Bronchial epithelial cell (primary cell): ENCODE results near the gene CD36. TPM values are rescaled to one million over a fixed set of nuclear protein-coding genes. Genes with fewer than 3 reads are reported as not detected.
A peak's percentile ranks its signal among the peaks of the same experiment; 100 is the strongest.

ENCODE experiments used
- DNase-seq: peaks from one replicate; pipeline ENCODE4 v3.0.0-alpha.2; 2010; ENCODE audit warnings: low read depth
- FAIRE-seq: peaks from 2 replicates; lab custom pipeline; 2011; peaks lifted over from hg19 to GRCh38; lab: Jason Lieb, UNC
- H3K27me3 ChIP-seq: 2 replicates; pipeline ENCODE4 v1.5.1; 2011; ENCODE audit warnings: low read length; ENCODE audit not compliant: control insufficient read depth, insufficient read depth
- H3K36me3 ChIP-seq: 2 replicates; pipeline ENCODE4 v1.5.1; 2011; ENCODE audit warnings: low read length; ENCODE audit not compliant: control insufficient read depth, insufficient read depth
- H3K4me3 ChIP-seq: 2 replicates; pipeline ENCODE4 v1.5.1; 2011; ENCODE audit warnings: mild to moderate bottlenecking, low read depth, low read length, control low read depth
- CTCF ChIP-seq: IDR thresholded peaks from 2 replicates; pipeline ENCODE4 v1.5.1; 2011; ENCODE audit warnings: mild to moderate bottlenecking, moderate library complexity, low read length, control low read depth, inconsistent platforms; ENCODE audit not compliant: insufficient read depth, severe bottlenecking
- total RNA-seq: library from RNA; depleted of rRNA; stranded (reverse); fragments of >200 nt; gene quantifications from 2 replicates; pipeline ENCODE4 v1.2.1, GENCODE V29; 2014

CD36 gene
- total RNA-seq, 1 donor from 2014 or later: 1.3 TPM

DNA sequence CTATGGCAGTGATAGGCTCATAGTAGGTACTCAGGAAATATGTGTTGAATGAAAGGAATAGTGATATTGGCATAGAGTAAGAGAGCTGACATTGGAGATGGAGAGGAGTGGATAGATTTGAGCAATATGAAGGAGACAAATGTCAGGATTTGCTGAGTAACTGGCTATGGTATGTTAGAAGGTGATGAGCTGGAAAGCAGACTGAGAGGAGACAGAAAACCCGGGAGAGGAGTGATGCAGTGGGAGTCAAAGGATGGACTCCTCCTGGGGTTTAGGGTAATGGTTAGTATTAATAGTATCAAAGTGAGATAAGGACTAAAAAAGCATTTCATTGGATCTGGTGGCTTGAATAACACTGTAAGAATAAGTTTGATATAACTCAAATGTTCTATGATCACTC, 64.8 kb downstream of the CD36 start:
- TF ChIP-seq CTCF: no peak
- DNase-seq: no peak
- Histone ChIP-seq H3K36me3 (no peaks in the 10 kb centered on the region), H3K27me3 (no peaks in the 10 kb centered on the region), H3K4me3 (no peak overlapping the region)
- FAIRE-seq: no peak

DNA sequence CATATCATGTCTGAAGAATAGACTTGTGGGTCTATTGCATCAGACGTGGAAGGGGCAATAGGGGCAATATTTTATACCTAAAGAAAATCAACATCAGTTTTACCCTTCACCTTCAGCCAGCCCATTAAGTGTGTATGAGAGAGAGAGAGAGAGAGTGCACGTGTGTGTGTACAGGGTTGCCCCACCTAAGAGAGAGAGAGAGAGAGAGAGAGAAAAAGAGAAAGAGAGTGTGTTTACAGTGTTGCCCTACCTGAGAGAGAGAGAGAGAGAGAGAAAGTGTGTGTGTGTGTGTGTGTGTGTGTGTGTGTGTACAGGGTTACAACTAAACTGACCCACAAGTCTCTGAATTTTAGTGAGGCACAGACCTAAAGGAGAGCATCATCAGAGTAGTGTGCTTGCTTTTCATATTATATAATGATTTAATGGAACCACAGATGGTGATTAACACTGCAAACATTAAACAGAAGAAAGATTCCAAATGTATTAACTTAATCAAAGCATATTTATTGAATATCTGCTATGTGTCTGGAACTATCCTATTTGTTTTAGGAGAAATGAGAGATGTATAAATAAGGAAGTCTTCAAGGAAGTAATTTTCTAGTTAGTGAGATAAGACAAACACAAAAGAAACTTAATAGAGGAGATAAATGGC, 66.8 kb downstream of the CD36 start:
- no peaks in the 10 kb centered on the region for H3K36me3 ChIP-seq
- no peaks in the 10 kb centered on the region for H3K27me3 ChIP-seq
- FAIRE-seq (no peak), DNase-seq (no peak)
- no peak overlapping the region for H3K4me3 ChIP-seq
- TF ChIP-seq CTCF: no peak

DNA sequence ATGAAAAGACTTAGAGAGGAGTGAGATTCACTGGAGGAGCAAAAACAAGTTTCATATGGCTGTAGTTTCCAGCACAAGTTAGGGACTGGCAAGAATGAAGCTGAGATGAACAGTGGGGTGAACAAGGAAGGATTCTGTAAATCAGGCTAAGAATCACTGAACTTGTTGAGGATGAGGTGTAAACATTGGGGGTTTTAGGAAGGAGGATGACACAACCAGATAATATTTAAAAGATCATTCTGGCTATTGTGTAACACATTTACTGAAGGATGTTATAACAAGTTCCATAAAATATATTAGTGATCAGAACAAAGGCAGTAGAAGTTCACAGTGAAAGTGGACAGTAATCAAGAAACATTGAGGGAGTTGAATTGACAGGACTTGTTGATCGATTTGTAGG, 68.9 kb downstream of the CD36 start:
- Histone ChIP-seq H3K4me3 (no peak overlapping the region), H3K27me3 (no peaks in the 10 kb centered on the region), H3K36me3 (no peaks in the 10 kb centered on the region)
- peak; percentile 15 for DNase-seq
- TF ChIP-seq CTCF: no peak
- no peak for FAIRE-seq

- FAIRE-seq: no peak
Observed at GRCh38 chr7:80708123-80708522, 69.7 kb downstream of the CD36 start.

GRCh38 chr7:80711531-80711930, 73.1 kb downstream of the CD36 start:
- FAIRE-seq (no peak), DNase-seq (peak; percentile 50)
- no peaks in the 10 kb centered on the region for H3K27me3 ChIP-seq
- no peak for TF ChIP-seq CTCF
- no peak overlapping the region for H3K4me3 ChIP-seq
- no peaks in the 10 kb centered on the region for H3K36me3 ChIP-seq

More at GRCh38 chr7:80708123-80708522, 69.7 kb downstream of the CD36 start:
- no peaks in the 10 kb centered on the region for H3K36me3 ChIP-seq
- H3K27me3 ChIP-seq: no peaks in the 10 kb centered on the region
- H3K4me3 ChIP-seq: no peak overlapping the region
- TF ChIP-seq CTCF: no peak
- no peak for DNase-seq

GRCh38 chr7:80719261-80719660, 80.8 kb downstream of the CD36 start:
- no peaks in the 10 kb centered on the region for H3K27me3 ChIP-seq
- H3K4me3 ChIP-seq: no peak overlapping the region
- DNase-seq (peak; percentile 68), FAIRE-seq (no peak)
- H3K36me3 ChIP-seq: no peaks in the 10 kb centered on the region
- TF ChIP-seq CTCF: no peak
